Muscle layer of colon (tissue), 2 donors: ENCODE measurements around the gene FAF2.
"Not testable (repeated sequence)": the region's sequence is repeated elsewhere in the genome, so short reads cannot be mapped to it uniquely, and the experiment has no call there.

Experiments
- H3K27ac ChIP-seq: one replicate; pipeline ENCODE4 v1.7.0; 2013; ENCODE audit warnings: low read depth, mild to moderate bottlenecking, low read length, moderate library complexity
- H3K27me3 ChIP-seq, 2 donors: one replicate each; pipeline ENCODE4 v1.7.0; 2013; ENCODE audit warnings: low read length in 2 of 2, mild to moderate bottlenecking in 2 of 2; ENCODE audit not compliant: insufficient read depth in 2 of 2, control insufficient read depth in 1 of 2
- H3K36me3 ChIP-seq: one replicate; pipeline ENCODE4 v1.7.0; 2013; ENCODE audit warnings: mild to moderate bottlenecking, low read length; ENCODE audit not compliant: insufficient read depth
- H3K4me1 ChIP-seq: one replicate; pipeline ENCODE4 v1.7.0; 2013; ENCODE audit warnings: mild to moderate bottlenecking, low read length; ENCODE audit not compliant: insufficient read depth
- H3K4me3 ChIP-seq, 2 donors: one replicate each; pipeline ENCODE4 v1.7.0; 2013; ENCODE audit warnings: low read length in 2 of 2, low read depth in 1 of 2, mild to moderate bottlenecking in 1 of 2, moderate library complexity in 1 of 2
- H3K9ac ChIP-seq: one replicate; pipeline ENCODE4 v1.7.0; 2013; ENCODE audit warnings: low read length
- H3K9me3 ChIP-seq: one replicate; pipeline ENCODE4 v1.7.0; 2013; ENCODE audit warnings: mild to moderate bottlenecking, low read length
- donor health status: abdominal sarcoma.
- donor health status: Adenocarcinoma of cecum.

The FAF2 gene

DNA sequence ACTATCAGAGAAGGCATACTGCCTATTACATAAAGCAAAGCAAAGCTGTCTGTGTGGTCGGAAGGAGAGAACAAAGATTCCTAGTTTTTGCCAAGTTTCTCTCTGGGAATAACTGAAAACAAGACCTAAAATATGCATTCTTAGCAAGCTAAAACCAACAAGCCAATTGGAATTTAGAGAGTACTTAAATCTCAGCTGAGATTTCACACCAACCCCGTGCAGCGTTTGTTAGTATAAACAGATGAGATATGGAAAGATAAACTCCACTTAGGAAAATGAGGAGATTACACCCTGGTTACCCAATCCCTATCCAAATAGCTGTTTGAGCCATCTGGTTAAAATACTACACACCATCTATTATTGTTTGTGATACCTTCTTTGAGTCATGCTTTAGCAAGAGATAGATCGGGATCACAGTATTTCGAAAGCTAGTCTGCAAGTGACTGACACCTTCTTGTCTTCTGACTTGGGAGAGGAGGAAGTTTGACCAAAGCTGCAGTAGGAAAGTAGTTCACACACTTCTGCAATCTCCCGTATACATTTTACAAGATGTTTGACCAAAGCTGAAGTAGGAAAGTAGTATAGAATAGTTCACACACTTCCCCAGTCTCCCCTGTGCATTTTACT lies 18.2 kb downstream of the FAF2 start:
- H3K9ac ChIP-seq: no peak overlapping the region
- no peak overlapping the region for H3K27ac ChIP-seq
- H3K36me3 ChIP-seq: no peaks in the 10 kb centered on the region
- no peak overlapping the region for H3K4me3 ChIP-seq
- no peaks in the 10 kb centered on the region for H3K9me3 ChIP-seq
- no peaks in the 10 kb centered on the region for H3K27me3 ChIP-seq
- H3K4me1 ChIP-seq: peaks cover 19% of the 10 kb centered on the region

DNA sequence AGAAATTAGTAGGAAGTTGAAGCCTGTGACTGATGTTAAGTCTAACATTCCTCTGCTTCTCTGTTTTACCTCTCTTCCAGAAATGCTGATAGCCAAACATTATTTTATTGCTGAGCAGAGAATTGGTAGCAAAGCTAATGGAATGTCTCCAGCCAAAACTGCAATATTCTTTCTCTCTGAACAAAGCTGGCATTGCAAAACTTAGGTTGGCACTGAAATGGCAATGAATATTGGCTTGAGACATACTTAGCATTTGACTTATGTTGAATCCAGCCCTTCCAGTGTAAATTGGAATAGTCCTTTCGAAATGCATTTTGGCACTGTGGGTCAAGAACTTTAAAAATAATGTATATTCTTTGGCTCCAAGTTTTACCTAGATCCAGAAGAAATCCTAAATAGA lies 21.1 kb downstream of the FAF2 start:
- Histone ChIP-seq H3K4me1 (peaks cover 19% of the 10 kb centered on the region), H3K9me3 (no peaks in the 10 kb centered on the region), H3K36me3 (no peaks in the 10 kb centered on the region), H3K27ac (no peak overlapping the region), H3K4me3 (no peak overlapping the region), H3K27me3 (no peaks in the 10 kb centered on the region), H3K9ac (no peak overlapping the region)

DNA sequence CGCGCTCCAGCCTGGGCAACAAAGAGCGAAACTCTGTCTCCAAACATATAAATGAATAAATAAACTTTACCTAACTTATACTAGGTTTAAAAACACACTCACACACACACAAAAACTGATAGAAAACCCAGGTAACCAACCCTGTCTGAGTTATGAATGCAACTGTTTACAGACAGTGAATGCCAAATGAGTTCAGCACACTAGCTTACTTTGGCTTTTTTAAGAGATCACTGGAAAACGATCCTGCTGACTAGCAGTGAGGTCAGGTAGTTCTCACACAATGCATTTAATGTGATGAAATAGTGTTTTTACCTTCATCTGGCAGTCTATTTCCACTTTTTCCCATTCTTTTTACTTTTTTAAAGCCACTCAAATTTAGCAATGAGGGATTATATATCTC lies 22.4 kb downstream of the FAF2 start:
- Histone ChIP-seq H3K4me1 (peaks cover 19% of the 10 kb centered on the region), H3K9me3 (no peaks in the 10 kb centered on the region), H3K27ac (no peak overlapping the region), H3K9ac (no peak overlapping the region), H3K4me3 (no peak overlapping the region), H3K27me3 (no peaks in the 10 kb centered on the region), H3K36me3 (no peaks in the 10 kb centered on the region)

DNA sequence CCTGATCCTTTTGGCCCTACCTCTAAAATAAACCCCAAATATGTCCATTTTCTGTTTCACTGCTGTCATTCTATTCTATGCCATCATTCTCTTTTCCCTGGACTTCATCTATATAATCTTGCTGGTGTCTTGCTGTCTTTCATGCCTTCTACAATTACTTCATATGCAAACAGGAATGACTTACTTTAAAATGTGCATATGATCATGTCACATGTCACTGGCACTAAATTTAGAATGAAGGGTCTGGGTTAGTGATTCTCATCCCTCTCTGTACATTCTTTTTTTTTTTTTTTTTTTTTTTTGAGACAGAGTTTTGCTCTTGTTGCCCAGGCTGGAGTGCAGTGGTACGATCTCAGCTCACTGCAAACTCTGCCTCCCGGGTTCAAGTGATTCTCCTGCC lies 22.9 kb downstream of the FAF2 start:
- Histone ChIP-seq H3K9ac (no peak overlapping the region), H3K4me3 (no peak overlapping the region), H3K9me3 (no peaks in the 10 kb centered on the region), H3K36me3 (no peaks in the 10 kb centered on the region), H3K4me1 (peaks cover 15% of the 10 kb centered on the region), H3K27ac (no peak overlapping the region), H3K27me3 (no peaks in the 10 kb centered on the region)

DNA sequence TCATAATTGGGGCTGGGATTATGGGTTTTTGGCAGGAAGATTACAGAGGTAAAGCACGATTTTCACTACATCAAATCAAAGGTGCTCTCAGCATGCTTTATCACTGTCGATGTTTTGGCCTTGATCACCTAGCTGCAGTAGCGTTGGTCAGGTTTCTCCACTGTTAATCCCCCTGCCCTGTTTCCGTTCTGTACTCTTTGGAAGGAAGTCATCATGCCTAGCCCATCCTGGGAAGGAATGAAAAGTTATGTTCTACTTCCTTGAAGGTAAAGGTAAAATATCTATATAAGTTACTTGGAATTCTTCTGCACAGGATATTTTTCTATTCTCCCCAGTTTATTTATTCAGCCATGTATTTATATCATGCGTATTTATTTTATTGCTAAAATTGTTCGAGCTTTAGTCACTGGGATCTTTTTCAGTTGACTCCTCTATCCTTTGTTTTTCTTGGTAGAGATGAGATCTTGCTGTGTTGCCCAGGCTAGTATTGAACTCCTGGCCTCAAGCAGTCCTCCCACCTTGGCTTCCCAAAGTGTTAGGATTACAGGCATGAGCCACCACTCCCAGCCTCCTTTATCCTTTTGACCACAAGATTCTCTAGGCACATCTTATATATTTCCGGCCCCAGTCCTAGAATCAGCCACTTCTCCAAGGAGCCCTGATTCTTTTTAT lies 25.3 kb downstream of the FAF2 start:
- Histone ChIP-seq H3K9me3 (no peaks in the 10 kb centered on the region), H3K4me1 (no peaks in the 10 kb centered on the region), H3K9ac (no peak overlapping the region), H3K4me3 (no peak overlapping the region), H3K36me3 (no peaks in the 10 kb centered on the region), H3K27me3 (no peaks in the 10 kb centered on the region), H3K27ac (no peak overlapping the region)

GRCh38 chr5:176474476-176474875 lies 26.3 kb downstream of the FAF2 start:
- H3K27ac ChIP-seq: no peak overlapping the region
- no peaks in the 10 kb centered on the region for H3K9me3 ChIP-seq
- no peaks in the 10 kb centered on the region for H3K4me1 ChIP-seq
- peaks cover 6% of the 10 kb centered on the region for H3K36me3 ChIP-seq
- H3K4me3 ChIP-seq: no peak overlapping the region
- H3K27me3 ChIP-seq: no peaks in the 10 kb centered on the region
- H3K9ac ChIP-seq: no peak overlapping the region

DNA sequence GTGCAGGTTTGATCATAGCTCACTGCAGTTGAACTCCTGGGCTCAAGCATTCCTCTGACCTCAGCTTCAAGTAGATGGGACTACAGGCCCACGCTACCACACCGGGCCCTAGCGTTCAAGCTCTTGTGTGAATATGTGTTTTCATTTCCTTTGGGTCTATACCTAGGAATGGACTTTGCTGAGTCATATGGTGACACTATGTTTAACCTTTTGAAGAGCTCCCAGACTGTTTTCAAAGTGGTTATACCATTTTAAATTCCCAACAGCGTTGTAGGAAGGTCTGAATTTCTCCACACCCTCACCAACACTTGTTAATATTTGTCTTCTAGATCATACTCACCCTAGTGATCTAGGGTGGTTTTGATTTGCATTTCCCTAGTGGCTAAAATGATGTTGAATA lies 33.5 kb downstream of the FAF2 start:
- H3K9ac ChIP-seq: no peak overlapping the region
- H3K9me3 ChIP-seq: no peaks in the 10 kb centered on the region
- H3K4me1 ChIP-seq: no peaks in the 10 kb centered on the region
- H3K36me3 ChIP-seq: peaks cover 21% of the 10 kb centered on the region
- no peaks in the 10 kb centered on the region for H3K27me3 ChIP-seq
- no peak overlapping the region for H3K27ac ChIP-seq
- H3K4me3 ChIP-seq: no peak overlapping the region

DNA sequence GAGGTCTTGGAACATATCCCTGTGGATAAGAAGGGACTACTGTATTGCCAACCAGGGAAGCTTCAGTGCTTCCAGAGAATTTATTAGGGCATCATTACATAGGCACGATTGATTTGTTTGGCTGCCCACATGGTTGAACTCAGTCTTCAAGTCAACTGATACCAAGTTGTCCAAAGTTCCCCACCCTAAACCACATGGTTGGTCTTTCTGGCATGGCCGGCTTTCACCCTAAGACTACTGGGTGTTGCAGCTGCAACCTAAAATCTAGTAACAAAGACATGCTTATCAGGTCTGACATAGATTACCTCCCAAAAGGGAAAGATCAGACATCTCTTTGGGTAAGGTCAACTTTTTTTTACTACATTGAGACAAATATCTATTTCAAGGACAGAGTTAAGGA lies 37.0 kb downstream of the FAF2 start:
- H3K9me3 ChIP-seq: no peaks in the 10 kb centered on the region
- H3K4me1 ChIP-seq: no peaks in the 10 kb centered on the region
- H3K36me3 ChIP-seq: peaks cover 19% of the 10 kb centered on the region
- no peak overlapping the region for H3K9ac ChIP-seq
- no peak overlapping the region for H3K4me3 ChIP-seq
- H3K27ac ChIP-seq: no peak overlapping the region
- no peaks in the 10 kb centered on the region for H3K27me3 ChIP-seq

- H3K27ac ChIP-seq: no peak overlapping the region
- no peaks in the 10 kb centered on the region for H3K27me3 ChIP-seq
- H3K4me1 ChIP-seq: no peaks in the 10 kb centered on the region
- H3K36me3 ChIP-seq: peaks cover 15% of the 10 kb centered on the region
- no peaks in the 10 kb centered on the region for H3K9me3 ChIP-seq
- H3K9ac ChIP-seq: no peak overlapping the region
- H3K4me3 ChIP-seq: no peak overlapping the region
These were observed 38.1 kb downstream of the FAF2 start for GRCh38 chr5:176486189-176486757.

DNA sequence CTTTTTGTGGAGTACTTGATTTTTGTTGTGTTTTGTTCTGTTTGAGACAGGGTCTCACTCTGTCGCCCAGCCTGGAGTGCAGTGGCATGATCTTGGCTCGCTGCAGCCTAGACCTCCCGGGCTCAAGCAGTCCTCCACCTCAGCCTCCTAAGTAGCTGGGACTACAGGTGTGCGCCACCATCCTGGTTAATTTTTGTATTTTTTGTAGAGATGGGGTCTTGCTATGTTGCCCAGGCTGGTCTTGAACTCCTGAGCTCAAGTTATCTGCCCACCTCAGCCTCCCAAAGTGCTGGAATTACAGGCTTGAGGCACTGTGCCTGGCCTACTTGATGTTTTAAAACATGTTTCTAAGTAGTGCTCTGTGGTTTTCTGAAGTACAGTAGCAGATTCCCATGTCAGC lies 39.0 kb downstream of the FAF2 start:
- H3K4me3 ChIP-seq, H3K27me3 ChIP-seq, H3K9me3 ChIP-seq, H3K9ac ChIP-seq, H3K4me1 ChIP-seq, H3K27ac ChIP-seq: not testable (repeated sequence)
- peaks cover 19% of the 10 kb centered on the region for H3K36me3 ChIP-seq

DNA sequence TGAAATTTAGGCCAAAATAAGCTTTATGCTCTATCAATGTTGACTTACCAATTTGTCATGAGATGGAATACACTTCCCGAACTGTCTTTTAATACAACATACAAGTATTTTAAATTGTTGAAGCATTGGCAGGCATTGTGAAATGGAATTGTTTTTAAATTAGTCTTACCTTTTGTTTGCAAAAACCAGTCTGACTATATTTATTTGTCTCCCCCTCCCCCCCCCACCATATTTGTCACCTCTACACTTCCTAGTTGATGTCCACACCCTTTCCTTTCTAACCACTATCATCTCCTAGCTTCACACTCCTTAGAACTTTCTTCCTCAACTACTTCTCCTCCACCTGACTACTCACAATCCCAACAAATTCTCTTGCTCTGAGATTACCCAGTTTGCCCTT lies 40.9 kb downstream of the FAF2 start:
- no peak overlapping the region for H3K4me3 ChIP-seq
- no peak overlapping the region for H3K9ac ChIP-seq
- H3K27ac ChIP-seq: no peak overlapping the region
- H3K36me3 ChIP-seq: peaks cover 39% of the 10 kb centered on the region
- peaks cover 8% of the 10 kb centered on the region for H3K4me1 ChIP-seq
- H3K27me3 ChIP-seq: no peaks in the 10 kb centered on the region
- no peaks in the 10 kb centered on the region for H3K9me3 ChIP-seq

DNA sequence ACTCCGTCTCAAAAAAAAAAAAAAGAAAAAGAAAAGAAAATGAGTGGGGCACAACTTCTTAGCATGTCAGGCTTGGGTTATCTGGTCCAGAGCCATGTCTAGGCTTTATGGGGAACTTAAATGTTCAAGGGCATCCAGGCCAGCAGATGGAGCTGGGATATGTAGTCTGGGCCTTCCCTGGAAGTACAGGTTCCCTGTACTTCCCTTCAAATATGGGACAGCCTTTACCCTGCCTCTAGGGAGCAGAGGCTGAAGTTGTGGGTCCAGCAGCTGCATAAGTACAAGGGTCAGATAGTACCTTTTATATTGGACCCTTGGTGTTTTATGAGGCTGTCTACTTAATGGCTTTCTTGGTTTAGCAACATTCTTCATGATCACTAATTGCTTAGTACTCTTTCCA lies 42.1 kb downstream of the FAF2 start:
- H3K4me3 ChIP-seq: no peak overlapping the region
- H3K27me3 ChIP-seq: no peaks in the 10 kb centered on the region
- no peaks in the 10 kb centered on the region for H3K9me3 ChIP-seq
- peaks cover 8% of the 10 kb centered on the region for H3K4me1 ChIP-seq
- H3K9ac ChIP-seq: no peak overlapping the region
- H3K27ac ChIP-seq: no peak overlapping the region
- H3K36me3 ChIP-seq: peaks cover 47% of the 10 kb centered on the region
